HEK293T (cell line): ENCODE data around the gene CLTA.
"Not testable (repeated sequence)": the region's sequence is repeated elsewhere in the genome, so short reads cannot be mapped to it uniquely, and the experiment has no call there.

Experiments
- CTCF ChIA-PET: fragments of 350-600 bp; formaldehyde crosslinking; extraction: SDS; loops from one replicate; lab custom pipeline; 2021; ENCODE audit warnings: antibody characterized with exemption, inconsistent platforms; lab: Yijun Ruan, JAX
- POLR2A ChIA-PET: fragments of 350-600 bp; formaldehyde crosslinking; extraction: SDS; loops from one replicate; lab custom pipeline; 2020; ENCODE audit warnings: antibody characterized with exemption, inconsistent platforms; lab: Yijun Ruan, JAX
- DNase-seq: peaks from one replicate; pipeline ENCODE4 v3.0.0; 2012; ENCODE audit warnings: mixed read lengths; ENCODE audit errors: extremely low spot score
- ARNT ChIP-seq: fragments of 450-650 bp; IDR thresholded peaks from 2 replicates; pipeline ENCODE4 v1.6.1; 2017; ENCODE audit warnings: mild to moderate bottlenecking
- BHLHE40 ChIP-seq: fragments of 450-650 bp; IDR thresholded peaks from 2 replicates; pipeline ENCODE4 v1.6.1; 2016; ENCODE audit warnings: mild to moderate bottlenecking, moderate library complexity, borderline replicate concordance
- CTBP1 ChIP-seq: fragments of 450-650 bp; IDR thresholded peaks from 2 replicates; pipeline ENCODE4 v1.6.1; 2016; ENCODE audit warnings: borderline replicate concordance
- ELF4 ChIP-seq: fragments of 450-650 bp; IDR thresholded peaks from 2 replicates; pipeline ENCODE4 v1.6.1; 2017; ENCODE audit warnings: antibody characterized with exemption
- FOXA1 ChIP-seq: fragments of 450-650 bp; IDR thresholded peaks from 2 replicates; pipeline ENCODE4 v1.6.1; 2016; ENCODE audit warnings: mild to moderate bottlenecking
- FOXK2 ChIP-seq: fragments of 450-650 bp; IDR thresholded peaks from 2 replicates; pipeline ENCODE4 v1.6.1; 2016; ENCODE audit warnings: mild to moderate bottlenecking
- FOXM1 ChIP-seq: fragments of 450-650 bp; IDR thresholded peaks from 2 replicates; pipeline ENCODE4 v1.6.1; 2017; ENCODE audit warnings: mild to moderate bottlenecking, borderline replicate concordance
- HDGF ChIP-seq: fragments of 450-650 bp; IDR thresholded peaks from 2 replicates; pipeline ENCODE4 v1.6.1; 2017; ENCODE audit warnings: antibody characterized with exemption, borderline replicate concordance
- L3MBTL2 ChIP-seq: fragments of 450-650 bp; conservative IDR thresholded peaks from 2 replicates; pipeline ENCODE4 v1.6.1; 2016; ENCODE audit warnings: mild to moderate bottlenecking
- LEF1 ChIP-seq: fragments of 450-650 bp; IDR thresholded peaks from 2 replicates; pipeline ENCODE4 v1.6.1; 2017; ENCODE audit warnings: mild to moderate bottlenecking, borderline replicate concordance
- NFRKB ChIP-seq: fragments of 450-650 bp; IDR thresholded peaks from 2 replicates; pipeline ENCODE4 v1.6.1; 2016; ENCODE audit warnings: mild to moderate bottlenecking, moderate library complexity
- SP1 ChIP-seq: fragments of 450-650 bp; IDR thresholded peaks from 2 replicates; pipeline ENCODE4 v1.6.1; 2017
- SUZ12 ChIP-seq: fragments of 450-650 bp; IDR thresholded peaks from 2 replicates; pipeline ENCODE4 v1.6.1; 2016; ENCODE audit warnings: mild to moderate bottlenecking
- TARDBP ChIP-seq: fragments of 450-650 bp; IDR thresholded peaks from 2 replicates; pipeline ENCODE4 v1.6.1; 2016
- ZNF384 ChIP-seq: fragments of 450-650 bp; IDR thresholded peaks from 2 replicates; pipeline ENCODE4 v1.6.1; 2016
- TF ChIP-seq, protein P1 (sequence below): fragments of 450-650 bp; IDR thresholded peaks from 2 replicates; pipeline ENCODE4 v1.6.1; 2016

Gene CLTA

DNA sequence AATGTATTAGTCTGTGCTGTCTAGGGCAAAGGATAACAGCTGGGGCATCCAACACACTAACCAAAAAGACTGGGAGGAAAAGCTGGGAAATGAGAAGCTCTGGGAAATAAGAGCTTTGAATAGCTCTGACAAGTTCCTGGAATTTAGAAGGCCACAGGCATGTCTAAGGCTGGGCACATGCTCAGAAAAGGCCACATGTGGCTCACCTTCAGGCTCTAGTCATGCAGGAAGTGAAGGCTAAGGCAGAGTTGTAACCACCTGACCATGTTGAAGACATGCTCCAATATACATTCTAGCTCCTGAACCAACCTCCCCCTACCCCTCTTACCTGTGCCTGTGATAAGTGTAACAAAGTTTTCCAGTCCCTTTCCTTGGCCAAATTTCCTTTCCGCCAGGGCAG, 31.7 kb downstream of the CLTA start:
- ChIA-PET CTCF (no interaction called here), POLR2A (no interaction called here)
- no peak for DNase-seq
- no peak for TF ChIP-seq ZNF384
- no peak for TF ChIP-seq L3MBTL2
- TF ChIP-seq SUZ12: no peak
- no peak for TF ChIP-seq BHLHE40
- TF ChIP-seq LEF1: no peak
- TF ChIP-seq SP1: no peak
- no peak for TF ChIP-seq NFRKB
- TF ChIP-seq, protein P1, sequence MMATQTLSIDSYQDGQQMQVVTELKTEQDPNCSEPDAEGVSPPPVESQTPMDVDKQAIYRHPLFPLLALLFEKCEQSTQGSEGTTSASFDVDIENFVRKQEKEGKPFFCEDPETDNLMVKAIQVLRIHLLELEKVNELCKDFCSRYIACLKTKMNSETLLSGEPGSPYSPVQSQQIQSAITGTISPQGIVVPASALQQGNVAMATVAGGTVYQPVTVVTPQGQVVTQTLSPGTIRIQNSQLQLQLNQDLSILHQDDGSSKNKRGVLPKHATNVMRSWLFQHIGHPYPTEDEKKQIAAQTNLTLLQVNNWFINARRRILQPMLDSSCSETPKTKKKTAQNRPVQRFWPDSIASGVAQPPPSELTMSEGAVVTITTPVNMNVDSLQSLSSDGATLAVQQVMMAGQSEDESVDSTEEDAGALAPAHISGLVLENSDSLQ: no peak
- no peak for TF ChIP-seq TARDBP
- TF ChIP-seq FOXA1: no peak
- TF ChIP-seq ELF4: no peak
- TF ChIP-seq FOXM1: no peak
- TF ChIP-seq ARNT: no peak
- TF ChIP-seq CTBP1: no peak
- no peak for TF ChIP-seq FOXK2
- no peak for TF ChIP-seq HDGF

DNA sequence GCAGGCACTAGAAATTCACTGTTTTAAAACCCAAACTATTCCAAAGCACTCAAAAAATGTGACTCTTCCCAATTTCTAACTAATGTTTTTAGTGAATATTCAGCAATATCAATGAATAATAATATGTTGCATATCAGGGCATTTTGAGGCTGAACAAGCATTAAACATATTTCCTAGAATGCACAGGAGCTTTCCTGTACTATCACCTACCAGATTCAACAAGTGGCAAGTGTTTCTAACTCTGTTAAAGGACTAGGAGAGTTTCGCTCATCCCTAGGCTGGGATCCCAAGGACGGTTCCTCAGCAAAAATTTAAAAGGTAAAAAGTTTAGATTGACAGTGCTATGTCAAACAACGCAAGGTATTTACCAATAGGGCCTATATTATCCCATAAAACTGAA, 46.5 kb downstream of the CLTA start:
- ChIA-PET POLR2A (no interaction called here), CTCF (no interaction called here)
- DNase-seq: no peak
- TF ChIP-seq FOXM1 (no peak), FOXA1 (no peak), ARNT (no peak), TARDBP (no peak), BHLHE40 (no peak), SUZ12 (no peak), ELF4 (no peak), NFRKB (no peak), LEF1 (no peak)

DNA sequence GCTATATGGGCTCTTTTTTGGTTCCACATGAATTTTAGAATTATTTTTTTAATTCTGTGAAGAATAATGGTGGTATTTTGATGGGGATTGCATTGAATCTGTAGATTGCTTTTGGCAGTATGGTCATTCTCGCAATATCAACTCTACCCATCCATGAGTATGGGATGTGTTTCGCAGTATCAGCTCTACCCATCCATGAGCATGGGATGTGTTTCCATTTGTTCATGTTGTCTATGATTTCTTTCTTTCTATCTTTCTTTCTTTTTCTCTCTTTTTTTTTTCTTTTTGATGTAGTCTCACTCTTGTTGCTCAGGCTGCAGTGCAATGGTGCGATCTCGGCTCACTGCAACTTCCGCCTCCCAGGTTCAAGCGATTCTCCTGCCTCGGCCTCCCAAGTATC, 48.5 kb downstream of the CLTA start:
- DNase-seq, CTCF ChIA-PET, POLR2A ChIA-PET: not testable (repeated sequence)

DNA sequence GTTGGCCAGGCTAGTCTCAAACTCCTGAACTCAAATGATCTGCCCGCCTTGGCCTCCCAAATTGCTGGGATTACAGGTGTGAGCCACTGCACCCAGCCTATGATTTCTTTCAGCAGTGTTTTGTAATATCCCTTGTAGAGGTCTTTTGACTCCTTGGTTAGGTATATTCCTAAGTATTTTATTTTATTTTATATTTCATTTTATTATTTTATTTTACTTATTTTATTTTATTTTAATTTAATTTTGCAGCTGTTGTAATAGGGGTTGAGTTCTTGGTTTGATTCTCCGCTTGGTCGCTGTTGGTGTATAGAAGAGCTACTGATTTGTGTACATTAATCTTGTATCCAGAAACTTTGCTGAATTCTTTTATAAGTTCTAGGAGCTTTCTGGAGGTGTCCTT, 49.0 kb downstream of the CLTA start:
- POLR2A ChIA-PET, DNase-seq, CTCF ChIA-PET: not testable (repeated sequence)

DNA sequence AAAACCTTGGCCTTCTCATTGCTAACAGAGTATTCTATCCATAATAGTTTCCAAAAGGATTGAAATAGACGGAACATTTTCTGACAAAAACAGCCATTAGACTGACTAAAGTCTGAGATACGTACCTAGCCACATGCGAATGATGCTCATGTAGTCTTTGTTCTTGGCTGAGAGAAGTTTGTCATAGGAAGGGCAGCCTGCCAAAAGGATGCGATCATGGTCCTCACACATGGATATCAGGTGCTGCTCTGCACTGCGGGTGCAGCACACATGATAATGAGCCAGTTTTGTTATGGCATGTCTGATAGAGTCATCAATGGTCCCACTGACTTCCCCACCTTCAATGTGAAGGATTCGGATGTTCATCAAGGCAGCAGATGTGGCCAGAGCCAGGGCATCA, 55.2 kb downstream of the CLTA start:
- DNase-seq: no peak
- ChIA-PET CTCF (no interaction called here), POLR2A (no interaction called here)
- no peak for TF ChIP-seq ZNF384
- no peak for TF ChIP-seq CTBP1
- no peak for TF ChIP-seq FOXK2
- TF ChIP-seq LEF1: no peak
- TF ChIP-seq SUZ12: no peak
- no peak for TF ChIP-seq ARNT
- no peak for TF ChIP-seq BHLHE40
- TF ChIP-seq SP1: no peak
- no peak for TF ChIP-seq L3MBTL2
- TF ChIP-seq NFRKB: no peak

DNA sequence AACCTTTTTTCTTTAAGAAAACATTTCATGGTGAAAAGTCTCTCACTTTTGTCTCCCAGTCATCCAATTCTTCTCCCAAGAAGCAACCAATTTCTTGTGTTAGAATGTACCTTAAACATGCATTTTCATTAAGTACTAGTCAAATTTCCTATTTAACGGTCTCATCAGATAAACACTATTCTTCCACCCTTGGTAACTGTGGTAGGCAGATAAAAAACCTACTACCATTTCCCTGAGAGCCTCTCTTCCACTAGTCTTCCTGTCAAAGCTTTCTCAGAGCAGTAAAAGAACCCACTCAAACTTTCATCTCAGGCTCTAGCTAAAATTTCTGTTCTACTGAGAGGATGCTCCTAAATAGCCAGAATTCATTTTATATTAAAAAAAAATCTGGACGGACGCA, 56.6 kb downstream of the CLTA start:
- POLR2A ChIA-PET: no interaction called here
- TF ChIP-seq FOXK2: no peak
- TF ChIP-seq, protein P1: no peak
- TF ChIP-seq BHLHE40: no peak
- no peak for TF ChIP-seq CTBP1
- no peak for TF ChIP-seq SUZ12
- TF ChIP-seq NFRKB: no peak
- no peak for DNase-seq
- CTCF ChIA-PET: interaction anchor here (0.8 kb wide), 1 partner anchor 82 kb away, joined by 3 read pairs; no protein-coding TSS in a partner anchor

DNA sequence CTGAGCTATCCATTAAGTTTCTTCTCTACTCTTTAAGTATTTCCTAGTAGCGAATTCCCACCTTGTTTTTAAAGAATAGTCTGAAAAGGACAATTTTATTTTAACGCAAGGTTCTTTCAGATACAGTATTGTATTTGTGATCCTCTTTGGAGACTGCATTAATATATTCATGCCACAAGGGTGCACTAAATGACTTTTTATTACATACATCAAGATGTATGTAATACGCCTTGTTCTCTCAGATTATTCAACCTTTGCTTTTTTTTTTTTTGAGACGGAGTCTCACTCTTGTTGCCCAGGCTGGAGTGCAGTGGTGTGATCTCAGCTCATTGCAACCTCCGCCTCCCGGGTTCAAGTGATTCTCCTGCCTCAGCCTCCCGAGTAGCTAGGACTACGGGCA, 57.3 kb downstream of the CLTA start:
- CTCF ChIA-PET: interaction anchor here (0.8 to 1.5 kb wide), 3 partner anchors 17 to 81 kb away, joined by 3 to 6 read pairs (median 3); no protein-coding TSS in a partner anchor
- POLR2A ChIA-PET: not testable (repeated sequence)
- peak; percentile 17 for DNase-seq
- peak; percentile 93 for TF ChIP-seq ZNF384

DNA sequence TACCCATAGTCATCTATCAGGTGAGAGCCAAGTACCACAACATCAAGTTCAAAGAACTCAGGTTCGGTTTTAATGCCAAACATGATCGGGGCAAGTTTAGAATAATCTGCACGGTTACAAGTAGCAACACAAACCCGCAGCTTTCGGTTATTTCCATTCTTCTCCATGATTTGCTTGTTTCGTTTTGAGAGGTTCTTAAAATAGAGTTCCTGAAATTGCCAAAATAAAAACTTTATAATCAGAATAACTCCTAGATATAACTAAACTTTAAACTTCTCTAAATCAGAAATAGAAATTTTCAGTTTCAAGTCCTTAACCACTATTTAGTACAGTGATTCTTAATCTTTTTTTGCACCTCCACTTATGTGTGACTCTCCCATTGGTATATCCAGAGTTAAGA, 58.5 kb downstream of the CLTA start:
- no peak for DNase-seq
- ChIA-PET CTCF (interaction anchor here (1.0 to 1.5 kb wide), 2 partner anchors 18 to 79 kb away, joined by 3 to 6 read pairs; no protein-coding TSS in a partner anchor), POLR2A (no interaction called here)
- TF ChIP-seq ZNF384 (no peak), BHLHE40 (no peak), FOXA1 (no peak), LEF1 (no peak), NFRKB (no peak), ELF4 (no peak), SP1 (no peak), L3MBTL2 (no peak), SUZ12 (no peak)
